Measurements from ENCODE around the gene PANK4.

Gene PANK4

DNA sequence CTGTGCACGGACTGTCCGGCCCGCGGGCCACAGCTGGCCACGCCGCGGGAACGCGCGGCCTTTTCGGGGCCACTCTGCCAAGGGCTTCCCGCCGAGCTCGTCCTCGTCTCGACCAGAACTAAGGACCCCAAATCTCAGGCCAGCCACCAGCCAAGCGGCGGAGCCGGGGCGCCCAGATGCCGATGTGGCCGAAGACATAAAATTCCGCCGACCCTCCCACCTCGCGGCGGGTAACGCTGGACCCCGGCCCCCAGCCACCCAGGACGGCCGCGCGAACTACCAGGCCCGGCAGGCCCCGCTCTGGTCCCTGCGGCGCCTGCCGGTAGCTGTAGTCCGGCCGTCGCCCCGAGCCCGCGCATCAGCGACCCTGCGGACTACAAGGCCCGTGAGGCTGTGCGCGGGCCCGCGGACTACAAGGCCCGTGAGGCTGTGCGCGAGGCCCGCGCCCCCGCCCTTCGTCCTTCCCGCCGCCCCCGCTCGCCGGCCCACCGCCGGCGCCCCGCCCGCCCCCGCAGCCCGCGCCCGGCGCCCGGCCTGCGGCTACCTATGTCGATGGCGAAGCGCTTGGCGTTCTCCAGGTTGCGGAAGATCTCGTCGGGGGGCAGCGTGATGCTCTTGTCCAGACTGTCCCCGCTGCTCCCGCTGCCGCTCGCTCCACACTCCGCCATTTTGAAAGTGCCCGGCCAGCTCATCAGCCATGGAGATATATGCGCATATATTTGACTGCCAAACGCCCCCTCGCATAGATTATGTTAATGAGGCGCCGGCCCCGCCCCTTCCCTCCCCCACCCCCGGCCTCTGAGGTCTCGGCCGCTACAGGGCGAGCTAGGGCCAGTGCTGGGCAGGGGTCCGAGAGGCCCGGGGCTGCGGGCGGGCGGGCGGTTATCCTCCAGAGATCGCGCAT lies at the start of gene PANK4:
Gene PANK4 (minus strand): TSS at position 677 of the 904 bp plus-strand sequence. CDS start 9 bp downstream, at position 668.
- Histone ChIP-seq H4K20me1 (ENCODE audit: control insufficient read depth, insufficient read depth, low read depth, low read length) (peaks cover 24% of the 10 kb centered on the region), H3K9me2 (replicated peaks; ENCODE audit: control insufficient read depth, low read length) (no peaks in the 10 kb centered on the region), H3F3A (ENCODE audit: control insufficient read depth, insufficient read depth) (no peaks in the 10 kb centered on the region), H3K4me2 (ENCODE audit: low read length) (peak within 1 kb of the TSS; percentile 68), H3K27ac (ENCODE audit: low read depth, low read length) (peak within 1 kb of the TSS; percentile 7; the same call in 1 of the 2 replicates), H3K27me3 (ENCODE audit: control insufficient read depth, low read length) (peaks cover 40% of the 10 kb centered on the region), H3K9me3 (ENCODE audit: control insufficient read depth, insufficient read depth, low read length) (no peaks in the 10 kb centered on the region), H3K4me3 (ENCODE audit: low read length) (peak within 1 kb of the TSS; percentile 81), H3K36me3 (ENCODE audit: control insufficient read depth, low read length) (peaks cover 20% of the 10 kb centered on the region), H3K4me1 (ENCODE audit: control insufficient read depth, low read length) (peaks cover 23% of the 10 kb centered on the region), H3K79me2 (ENCODE audit: control insufficient read depth, low read length) (peaks cover 48% of the 10 kb centered on the region)
- TF ChIP-seq, protein P1, sequence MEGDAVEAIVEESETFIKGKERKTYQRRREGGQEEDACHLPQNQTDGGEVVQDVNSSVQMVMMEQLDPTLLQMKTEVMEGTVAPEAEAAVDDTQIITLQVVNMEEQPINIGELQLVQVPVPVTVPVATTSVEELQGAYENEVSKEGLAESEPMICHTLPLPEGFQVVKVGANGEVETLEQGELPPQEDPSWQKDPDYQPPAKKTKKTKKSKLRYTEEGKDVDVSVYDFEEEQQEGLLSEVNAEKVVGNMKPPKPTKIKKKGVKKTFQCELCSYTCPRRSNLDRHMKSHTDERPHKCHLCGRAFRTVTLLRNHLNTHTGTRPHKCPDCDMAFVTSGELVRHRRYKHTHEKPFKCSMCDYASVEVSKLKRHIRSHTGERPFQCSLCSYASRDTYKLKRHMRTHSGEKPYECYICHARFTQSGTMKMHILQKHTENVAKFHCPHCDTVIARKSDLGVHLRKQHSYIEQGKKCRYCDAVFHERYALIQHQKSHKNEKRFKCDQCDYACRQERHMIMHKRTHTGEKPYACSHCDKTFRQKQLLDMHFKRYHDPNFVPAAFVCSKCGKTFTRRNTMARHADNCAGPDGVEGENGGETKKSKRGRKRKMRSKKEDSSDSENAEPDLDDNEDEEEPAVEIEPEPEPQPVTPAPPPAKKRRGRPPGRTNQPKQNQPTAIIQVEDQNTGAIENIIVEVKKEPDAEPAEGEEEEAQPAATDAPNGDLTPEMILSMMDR (IDR thresholded peaks at IDR 0.05; ENCODE audit: low read depth, low read length, poor library complexity, severe bottlenecking) = no peak
- no peak for TF ChIP-seq EZH2phosphoT487 (IDR thresholded peaks at IDR 0.05; ENCODE audit: borderline replicate concordance, low read length)

DNA sequence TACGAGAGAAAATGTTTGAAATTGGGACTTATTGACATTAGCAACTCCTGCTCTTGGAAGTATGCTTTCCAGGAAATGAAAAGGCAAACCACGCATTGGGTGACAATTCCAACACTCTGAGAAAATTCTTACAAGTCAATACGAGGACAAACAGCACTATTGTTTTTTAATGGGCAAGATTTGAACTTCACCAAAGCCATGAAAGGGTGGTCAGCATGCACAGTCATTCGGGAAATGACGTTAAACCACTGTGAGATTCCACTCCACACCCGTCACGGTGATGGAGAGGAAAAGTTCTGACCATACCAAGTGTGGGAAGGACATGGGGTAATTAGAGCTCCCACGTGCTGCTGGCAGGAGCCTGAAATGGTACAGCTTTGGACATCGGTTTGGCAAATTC lies 48.0 kb upstream of the PANK4 start:
- Histone ChIP-seq H3F3A (ENCODE audit: control insufficient read depth, insufficient read depth) (0 out of 2 replicates have a peak, but pooled peaks cover 3% of the 10 kb centered on the region), H3K4me2 (ENCODE audit: low read length) (no peak overlapping the region), H3K27me3 (ENCODE audit: control insufficient read depth, low read length) (no peaks in the 10 kb centered on the region), H3K9me2 (replicated peaks; ENCODE audit: control insufficient read depth, low read length) (no peaks in the 10 kb centered on the region), H3K36me3 (ENCODE audit: control insufficient read depth, low read length) (no peaks in the 10 kb centered on the region), H3K4me3 (ENCODE audit: low read length) (no peak overlapping the region), H3K79me2 (ENCODE audit: control insufficient read depth, low read length) (no peaks in the 10 kb centered on the region), H3K9me3 (ENCODE audit: control insufficient read depth, insufficient read depth, low read length) (no peaks in the 10 kb centered on the region), H3K27ac (ENCODE audit: low read depth, low read length) (no peak overlapping the region), H4K20me1 (ENCODE audit: control insufficient read depth, insufficient read depth, low read depth, low read length) (no peaks in the 10 kb centered on the region), H3K4me1 (ENCODE audit: control insufficient read depth, low read length) (peaks cover 36% of the 10 kb centered on the region)
- TF ChIP-seq, protein P1 (IDR thresholded peaks at IDR 0.05; ENCODE audit: low read depth, low read length, poor library complexity, severe bottlenecking) = no peak
- TF ChIP-seq EZH2phosphoT487 (IDR thresholded peaks at IDR 0.05; ENCODE audit: borderline replicate concordance, low read length) = no peak

DNA sequence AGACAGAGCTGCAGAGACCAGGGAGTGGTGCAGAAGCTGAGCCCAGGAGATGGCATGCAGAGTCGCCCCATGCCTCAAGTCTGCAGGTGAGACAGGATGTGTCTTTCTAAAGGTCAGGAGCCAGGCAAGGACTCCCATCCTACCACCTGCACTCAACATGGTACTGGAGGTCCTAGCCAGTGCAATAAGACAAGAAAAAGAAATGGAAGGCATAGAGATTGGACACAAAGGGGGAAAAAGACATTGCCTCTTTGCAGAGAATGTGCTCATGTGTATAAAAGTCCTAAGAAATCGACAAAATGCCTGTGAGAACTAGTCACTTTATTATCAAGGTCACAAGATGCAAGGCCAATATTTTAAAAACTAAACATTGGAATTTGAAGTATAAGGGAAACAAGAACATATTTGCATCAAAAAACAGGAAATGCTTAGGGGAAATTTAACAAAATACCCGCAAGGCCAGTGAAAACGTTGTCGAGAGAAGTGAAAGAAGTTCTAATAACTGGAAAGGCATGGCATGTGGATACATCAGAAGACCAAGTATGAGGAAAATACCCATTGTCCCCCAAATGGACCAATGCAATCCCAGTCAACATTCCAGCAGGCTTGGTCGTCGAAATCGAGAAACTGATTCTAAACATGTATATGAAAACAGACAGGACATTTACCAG lies 47.0 kb upstream of the PANK4 start:
- no peaks in the 10 kb centered on the region for H3K27me3 ChIP-seq (ENCODE audit: control insufficient read depth, low read length)
- H4K20me1 ChIP-seq (ENCODE audit: control insufficient read depth, insufficient read depth, low read depth, low read length) = no peaks in the 10 kb centered on the region
- H3K9me2 ChIP-seq (replicated peaks; ENCODE audit: control insufficient read depth, low read length) = no peaks in the 10 kb centered on the region
- H3K27ac ChIP-seq (ENCODE audit: low read depth, low read length) = no peak overlapping the region
- no peaks in the 10 kb centered on the region for H3K36me3 ChIP-seq (ENCODE audit: control insufficient read depth, low read length)
- H3K4me3 ChIP-seq (ENCODE audit: low read length) = no peak overlapping the region
- H3K4me1 ChIP-seq (ENCODE audit: control insufficient read depth, low read length) = peaks cover 30% of the 10 kb centered on the region
- H3K4me2 ChIP-seq (ENCODE audit: low read length) = no peak overlapping the region
- H3K9me3 ChIP-seq (ENCODE audit: control insufficient read depth, insufficient read depth, low read length) = no peaks in the 10 kb centered on the region
- TF ChIP-seq, protein P1 (IDR thresholded peaks at IDR 0.05; ENCODE audit: low read depth, low read length, poor library complexity, severe bottlenecking) = no peak
- TF ChIP-seq EZH2phosphoT487 (IDR thresholded peaks at IDR 0.05; ENCODE audit: borderline replicate concordance, low read length) = no peak
- H3K79me2 ChIP-seq (ENCODE audit: control insufficient read depth, low read length) = no peaks in the 10 kb centered on the region
- H3F3A ChIP-seq (ENCODE audit: control insufficient read depth, insufficient read depth) = no peaks in the 10 kb centered on the region

All from DOHH2 (cell line).